Measurements from ENCODE around the gene ITGBL1.

GRCh38 chr13:101454767-101455166 lies 2.3 kb downstream of the ITGBL1 start:
- TF ChIP-seq, protein P1, sequence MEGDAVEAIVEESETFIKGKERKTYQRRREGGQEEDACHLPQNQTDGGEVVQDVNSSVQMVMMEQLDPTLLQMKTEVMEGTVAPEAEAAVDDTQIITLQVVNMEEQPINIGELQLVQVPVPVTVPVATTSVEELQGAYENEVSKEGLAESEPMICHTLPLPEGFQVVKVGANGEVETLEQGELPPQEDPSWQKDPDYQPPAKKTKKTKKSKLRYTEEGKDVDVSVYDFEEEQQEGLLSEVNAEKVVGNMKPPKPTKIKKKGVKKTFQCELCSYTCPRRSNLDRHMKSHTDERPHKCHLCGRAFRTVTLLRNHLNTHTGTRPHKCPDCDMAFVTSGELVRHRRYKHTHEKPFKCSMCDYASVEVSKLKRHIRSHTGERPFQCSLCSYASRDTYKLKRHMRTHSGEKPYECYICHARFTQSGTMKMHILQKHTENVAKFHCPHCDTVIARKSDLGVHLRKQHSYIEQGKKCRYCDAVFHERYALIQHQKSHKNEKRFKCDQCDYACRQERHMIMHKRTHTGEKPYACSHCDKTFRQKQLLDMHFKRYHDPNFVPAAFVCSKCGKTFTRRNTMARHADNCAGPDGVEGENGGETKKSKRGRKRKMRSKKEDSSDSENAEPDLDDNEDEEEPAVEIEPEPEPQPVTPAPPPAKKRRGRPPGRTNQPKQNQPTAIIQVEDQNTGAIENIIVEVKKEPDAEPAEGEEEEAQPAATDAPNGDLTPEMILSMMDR (IDR thresholded peaks at IDR 0.05): no peak
- TF ChIP-seq EZH2 (IDR thresholded peaks at IDR 0.05; ENCODE audit: borderline replicate concordance, insufficient read depth, low read depth, low read length, poor library complexity, severe bottlenecking): no peak

Data from B cell (primary cell).